Activated CD8-positive, alpha-beta T cell treated with anti-CD3 and anti-CD28 coated beads, Interleukin-2, amount 10 ng/mL, durations not matched to agents 7 days and 5 days (primary cell): Measurements from ENCODE around the gene PRSS16. TPM values are rescaled to one million over a fixed set of nuclear protein-coding genes. Genes with fewer than 3 reads are reported as not detected.
A peak's percentile ranks its signal among the peaks of the same experiment; 100 is the strongest.
"Not testable (repeated sequence)": the region's sequence is repeated elsewhere in the genome, so short reads cannot be mapped to it uniquely, and the experiment has no call there.

ENCODE experiments used
- ATAC-seq: fragments of 150-1000 bp; cut with Tn5 transposase; one replicate; pipeline ENCODE4 v1.10.0; 2021; ENCODE audit warnings: moderate library complexity
- CTCF ChIA-PET: fragments of 350-600 bp; sonication (Branson Sonifier 250); formaldehyde crosslinking; loops from one replicate; lab custom pipeline; 2021; ENCODE audit warnings: antibody characterized with exemption; lab: Charles Lee
- POLR2A ChIA-PET: fragments of 350-600 bp; sonication (Branson Sonifier 250); formaldehyde crosslinking; loops from one replicate; lab custom pipeline; 2021; ENCODE audit warnings: antibody characterized with exemption; lab: Charles Lee
- DNase-seq: peaks from one replicate; pipeline ENCODE4 v3.0.0-alpha.2; 2020
- H3K27ac Mint-ChIP-seq: one replicate; pipeline ENCODE4 v1.8.0; 2021; ENCODE audit warnings: mild to moderate bottlenecking, mixed read lengths
- H3K27me3 Mint-ChIP-seq: one replicate; pipeline ENCODE4 v1.8.0; 2021; ENCODE audit warnings: low read depth, mixed read lengths
- H3K36me3 Mint-ChIP-seq: one replicate; pipeline ENCODE4 v1.8.0; 2021; ENCODE audit warnings: low read depth, mixed read lengths
- H3K4me1 Mint-ChIP-seq: one replicate; pipeline ENCODE4 v1.8.0; 2021; ENCODE audit warnings: low read depth, mixed read lengths
- H3K4me3 Mint-ChIP-seq: one replicate; pipeline ENCODE4 v1.8.0; 2021; ENCODE audit warnings: mild to moderate bottlenecking, mixed read lengths
- H3K9me3 Mint-ChIP-seq: one replicate; pipeline ENCODE4 v1.8.0; 2022; ENCODE audit warnings: mixed read lengths; ENCODE audit not compliant: insufficient read depth
- total RNA-seq, 2 experiments: library from RNA; stranded (reverse); gene quantifications; one replicate each; pipeline ENCODE4 v1.2.3, GENCODE V29; 2021

Gene PRSS16
- total RNA-seq, 2 experiments from 2014 or later: 0.81 to 0.82 TPM

- H3K36me3 Mint-ChIP-seq: no peaks in the 10 kb centered on the region
- POLR2A ChIA-PET: no interaction called here
These were observed 3.0 kb downstream of the PRSS16 start for GRCh38 chr6:27250277-27251111.

GRCh38 chr6:27251112-27251605 lies 3.7 kb downstream of the PRSS16 start:
- no peaks in the 10 kb centered on the region for H3K36me3 Mint-ChIP-seq
- DNase-seq (peak; percentile 73), ATAC-seq (peak; percentile 87)
- H3K27me3 Mint-ChIP-seq: peaks cover 55% of the 10 kb centered on the region
- H3K27ac Mint-ChIP-seq: no peak overlapping the region
- no peaks in the 10 kb centered on the region for H3K9me3 Mint-ChIP-seq
- H3K4me3 Mint-ChIP-seq: peak overlapping the region; percentile 81
- POLR2A ChIA-PET: interaction anchor here (0.5 to 1.6 kb wide), 4 partner anchors 16 to 615 kb away, joined by 3 to 5 read pairs (median 4); a partner anchor contains a TSS
- CTCF ChIA-PET: interaction anchor here (0.6 to 1.5 kb wide), 9 partner anchors 16 to 521 kb away, joined by 3 to 8 read pairs (median 4); no protein-coding TSS in a partner anchor
- peaks cover 15% of the 10 kb centered on the region for H3K4me1 Mint-ChIP-seq

More at GRCh38 chr6:27250277-27251111, 3.0 kb downstream of the PRSS16 start:
- Mint-ChIP-seq H3K27ac (no peak overlapping the region), H3K27me3 (peaks cover 49% of the 10 kb centered on the region), H3K9me3 (no peaks in the 10 kb centered on the region), H3K4me1 (peaks cover 15% of the 10 kb centered on the region), H3K4me3 (peak overlapping the region; percentile 81)
- CTCF ChIA-PET: interaction anchor here (1.5 kb wide), 1 partner anchor 47 kb away, joined by 8 read pairs; no protein-coding TSS in a partner anchor
- no peak for ATAC-seq
- no peak for DNase-seq

- DNase-seq: peak; percentile 78
- ChIA-PET POLR2A (interaction anchor here (0.5 to 1.6 kb wide), 4 partner anchors 17 to 615 kb away, joined by 3 to 5 read pairs (median 4); a partner anchor contains a TSS), CTCF (interaction anchor here (0.6 to 1.5 kb wide), 11 partner anchors 14 to 520 kb away, joined by 3 to 8 read pairs (median 4); no protein-coding TSS in a partner anchor)
- Mint-ChIP-seq H3K27me3 (peaks cover 59% of the 10 kb centered on the region), H3K4me3 (peak overlapping the region; percentile 81), H3K27ac (no peak overlapping the region), H3K4me1 (peaks cover 15% of the 10 kb centered on the region), H3K9me3 (no peaks in the 10 kb centered on the region), H3K36me3 (no peaks in the 10 kb centered on the region)
- ATAC-seq: peak; percentile 87
These were observed 4.2 kb downstream of the PRSS16 start for GRCh38 chr6:27251606-27252251.

- CTCF ChIA-PET: no interaction called here
- H3K36me3 Mint-ChIP-seq: no peaks in the 10 kb centered on the region
- H3K27me3 Mint-ChIP-seq: peaks cover 66% of the 10 kb centered on the region
- POLR2A ChIA-PET: no interaction called here
- DNase-seq (no peak), ATAC-seq (no peak)
- H3K27ac Mint-ChIP-seq: no peak overlapping the region
- no peak overlapping the region for H3K4me3 Mint-ChIP-seq
- H3K9me3 Mint-ChIP-seq: no peaks in the 10 kb centered on the region
- peaks cover 15% of the 10 kb centered on the region for H3K4me1 Mint-ChIP-seq
These were observed 7.1 kb downstream of the PRSS16 start for GRCh38 chr6:27254566-27254965.

- Mint-ChIP-seq H3K9me3 (no peaks in the 10 kb centered on the region), H3K27ac (no peak overlapping the region), H3K4me3 (no peak overlapping the region), H3K27me3 (peaks cover 63% of the 10 kb centered on the region), H3K36me3 (no peaks in the 10 kb centered on the region), H3K4me1 (peaks cover 12% of the 10 kb centered on the region)
- CTCF ChIA-PET: no interaction called here
- POLR2A ChIA-PET: no interaction called here
- no peak for DNase-seq
- ATAC-seq: no peak
These were observed 8.4 kb downstream of the PRSS16 start for GRCh38 chr6:27255866-27256265.

- Mint-ChIP-seq H3K27ac (peak overlapping the region; percentile 33), H3K4me1 (peaks cover 2% of the 10 kb centered on the region), H3K4me3 (no peak overlapping the region), H3K27me3 (peaks cover 54% of the 10 kb centered on the region), H3K36me3 (no peaks in the 10 kb centered on the region), H3K9me3 (no peaks in the 10 kb centered on the region)
- POLR2A ChIA-PET: interaction anchor here (0.6 kb wide), 1 partner anchor 27 kb away, joined by 3 read pairs; no protein-coding TSS in a partner anchor
- CTCF ChIA-PET: interaction anchor here (0.9 kb wide), 1 partner anchor 34 kb away, joined by 3 read pairs; no protein-coding TSS in a partner anchor
- ATAC-seq (no peak), DNase-seq (no peak)
These were observed 12.9 kb downstream of the PRSS16 start for GRCh38 chr6:27260369-27260768.

- H3K9me3 Mint-ChIP-seq: no peaks in the 10 kb centered on the region
- ChIA-PET CTCF (interaction anchor here (0.7 to 0.9 kb wide), 2 partner anchors 18 to 35 kb away, joined by 3 to 4 read pairs; no protein-coding TSS in a partner anchor), POLR2A (interaction anchor here (0.6 kb wide), 1 partner anchor 27 kb away, joined by 3 read pairs; no protein-coding TSS in a partner anchor)
- H3K27me3 Mint-ChIP-seq: peaks cover 49% of the 10 kb centered on the region
- no peak overlapping the region for H3K4me3 Mint-ChIP-seq
- no peak overlapping the region for H3K27ac Mint-ChIP-seq
- H3K36me3 Mint-ChIP-seq: no peaks in the 10 kb centered on the region
- no peak for ATAC-seq
- DNase-seq: no peak
- peaks cover 2% of the 10 kb centered on the region for H3K4me1 Mint-ChIP-seq
These were observed 13.4 kb downstream of the PRSS16 start for GRCh38 chr6:27260836-27261375.

GRCh38 chr6:27263886-27264285 lies 16.4 kb downstream of the PRSS16 start:
- peaks cover 2% of the 10 kb centered on the region for H3K4me1 Mint-ChIP-seq
- peaks cover 48% of the 10 kb centered on the region for H3K27me3 Mint-ChIP-seq
- POLR2A ChIA-PET: no interaction called here
- H3K36me3 Mint-ChIP-seq: no peaks in the 10 kb centered on the region
- ATAC-seq (no peak), DNase-seq (no peak)
- H3K27ac Mint-ChIP-seq: no peak overlapping the region
- no peak overlapping the region for H3K4me3 Mint-ChIP-seq
- CTCF ChIA-PET: no interaction called here
- H3K9me3 Mint-ChIP-seq: no peaks in the 10 kb centered on the region

- H3K4me3 Mint-ChIP-seq, ATAC-seq, H3K27ac Mint-ChIP-seq, H3K9me3 Mint-ChIP-seq, DNase-seq, H3K36me3 Mint-ChIP-seq, POLR2A ChIA-PET, H3K4me1 Mint-ChIP-seq: not testable (repeated sequence)
- CTCF ChIA-PET: interaction anchor here (1.2 kb wide), 1 partner anchor 15 kb away, joined by 4 read pairs; no protein-coding TSS in a partner anchor
- peaks cover 35% of the 10 kb centered on the region for H3K27me3 Mint-ChIP-seq
These were observed 19.5 kb downstream of the PRSS16 start for GRCh38 chr6:27267003-27267402.

GRCh38 chr6:27267857-27268434 lies 20.4 kb downstream of the PRSS16 start:
- Mint-ChIP-seq H3K9me3 (no peaks in the 10 kb centered on the region), H3K4me1 (no peaks in the 10 kb centered on the region), H3K27ac (no peak overlapping the region), H3K4me3 (no peak overlapping the region), H3K27me3 (peaks cover 35% of the 10 kb centered on the region), H3K36me3 (no peaks in the 10 kb centered on the region)
- CTCF ChIA-PET: interaction anchor here (1.2 kb wide), 1 partner anchor 16 kb away, joined by 4 read pairs; no protein-coding TSS in a partner anchor
- no peak for ATAC-seq
- POLR2A ChIA-PET: no interaction called here
- DNase-seq: no peak

GRCh38 chr6:27268803-27269202 lies 21.3 kb downstream of the PRSS16 start:
- H3K4me3 Mint-ChIP-seq: no peak overlapping the region
- ATAC-seq (no peak), DNase-seq (no peak)
- H3K27ac Mint-ChIP-seq: no peak overlapping the region
- POLR2A ChIA-PET: no interaction called here
- H3K9me3 Mint-ChIP-seq: no peaks in the 10 kb centered on the region
- no peaks in the 10 kb centered on the region for H3K4me1 Mint-ChIP-seq
- peaks cover 41% of the 10 kb centered on the region for H3K27me3 Mint-ChIP-seq
- CTCF ChIA-PET: no interaction called here
- H3K36me3 Mint-ChIP-seq: no peaks in the 10 kb centered on the region
